AG09319 (cell line): ENCODE measurements around the gene NLE1.
"Not testable (repeated sequence)": the region's sequence is repeated elsewhere in the genome, so short reads cannot be mapped to it uniquely, and the experiment has no call there.

Experiments used
- DNase-seq: peaks from one replicate; pipeline ENCODE4 v3.0.0-alpha.2; 2010; ENCODE audit warnings: low read depth; ENCODE audit errors: extremely low read depth
- CTCF ChIP-seq: IDR thresholded peaks from 2 replicates; pipeline ENCODE4 v1.5.1; 2011; ENCODE audit warnings: low read depth, mild to moderate bottlenecking, inconsistent platforms, low read length, moderate library complexity

Gene NLE1

GRCh38 chr17:35183332-35183731, 41.2 kb upstream of the NLE1 start:
- TF ChIP-seq CTCF: no peak
- no peak for DNase-seq

- DNase-seq: not testable (repeated sequence)
These were observed 37.3 kb upstream of the NLE1 start for GRCh38 chr17:35179379-35179778.

GRCh38 chr17:35176897-35177296, 34.8 kb upstream of the NLE1 start:
- TF ChIP-seq CTCF: no peak
- DNase-seq: no peak

GRCh38 chr17:35175638-35176415, 33.7 kb upstream of the NLE1 start:
- no peak for DNase-seq
- no peak for TF ChIP-seq CTCF

- no peak for TF ChIP-seq CTCF
- no peak for DNase-seq
These were observed 32.8 kb upstream of the NLE1 start for GRCh38 chr17:35174835-35175334.

GRCh38 chr17:35172321-35172720, 30.2 kb upstream of the NLE1 start:
- DNase-seq: not testable (repeated sequence)

GRCh38 chr17:35171834-35172233, 29.7 kb upstream of the NLE1 start:
- DNase-seq: no peak
- TF ChIP-seq CTCF: no peak

- DNase-seq: no peak
- TF ChIP-seq CTCF: peak; percentile 31
These were observed 29.1 kb upstream of the NLE1 start for GRCh38 chr17:35170968-35171771.
